CD4-positive, alpha-beta T cell treated with Interleukin-4 for 4 hours (primary cell): ENCODE results near the gene PIM3.

Experiments used
- DNase-seq: peaks from one replicate; pipeline ENCODE4 v3.0.0-alpha.2; 2020

The PIM3 gene

GRCh38 chr22:50008151-50009040 is 47.8 kb downstream of the PIM3 start:
- no peak for DNase-seq

- DNase-seq: no peak
These were observed 48.7 kb downstream of the PIM3 start for GRCh38 chr22:50009251-50009650.

GRCh38 chr22:50009765-50010675 is 49.4 kb downstream of the PIM3 start:
- no peak for DNase-seq

GRCh38 chr22:50010676-50011446 is 50.3 kb downstream of the PIM3 start:
- peak; percentile 76 for DNase-seq

- no peak for DNase-seq
These were observed 51.1 kb downstream of the PIM3 start for GRCh38 chr22:50011447-50012210.

GRCh38 chr22:50012211-50013181 is 51.9 kb downstream of the PIM3 start, which contains the start of gene IL17REL:
Gene IL17REL, minus strand, starts transcription at chr22:50012765. Its CDS starts 119 bp downstream, at chr22:50012646.
- DNase-seq: no peak
